GM21447 (cell line): ENCODE data around the gene PLCB1.
"Not testable (repeated sequence)": the region's sequence is repeated elsewhere in the genome, so short reads cannot be mapped to it uniquely, and the experiment has no call there.

Source experiments
- ATAC-seq: cut with Tn5 transposase; IDR thresholded peaks from one replicate; pipeline ENCODE4 v1.9.1; 2021; ENCODE audit not compliant: unreplicated experiment

Gene PLCB1

GRCh38 chr20:8432435-8433148, 300.5 kb downstream of the PLCB1 start:
- ATAC-seq, result no peak

GRCh38 chr20:8433291-8433690, 301.2 kb downstream of the PLCB1 start:
- ATAC-seq, result no peak

GRCh38 chr20:8434326-8434876, 302.3 kb downstream of the PLCB1 start:
- ATAC-seq, result no peak

GRCh38 chr20:8435285-8436035, 303.4 kb downstream of the PLCB1 start:
- ATAC-seq, result no peak

- ATAC-seq, result not testable (repeated sequence)
Measured at GRCh38 chr20:8436938-8437337, 304.9 kb downstream of the PLCB1 start.

DNA sequence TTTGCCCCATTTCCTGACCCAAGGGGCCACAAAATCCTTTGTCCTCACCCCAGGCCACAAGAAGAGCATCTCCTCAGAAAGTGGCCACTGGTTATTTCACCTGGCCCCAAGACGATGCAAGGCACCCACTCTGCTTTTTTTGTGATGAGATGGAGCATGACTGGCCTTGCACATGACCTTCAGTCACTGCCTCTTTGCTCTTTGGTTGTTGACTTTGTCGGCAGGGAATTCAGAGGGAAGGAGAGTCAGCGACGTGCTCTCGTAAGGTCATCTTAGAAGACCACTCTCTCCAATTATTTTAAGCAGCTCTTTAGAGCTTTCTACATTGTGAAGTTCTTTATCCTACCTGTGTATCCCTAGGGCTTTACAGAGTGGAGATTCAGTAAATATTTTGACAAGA, 306.7 kb downstream of the PLCB1 start:
- ATAC-seq, result no peak

GRCh38 chr20:8443464-8444072, 311.5 kb downstream of the PLCB1 start:
- ATAC-seq, result no peak

DNA sequence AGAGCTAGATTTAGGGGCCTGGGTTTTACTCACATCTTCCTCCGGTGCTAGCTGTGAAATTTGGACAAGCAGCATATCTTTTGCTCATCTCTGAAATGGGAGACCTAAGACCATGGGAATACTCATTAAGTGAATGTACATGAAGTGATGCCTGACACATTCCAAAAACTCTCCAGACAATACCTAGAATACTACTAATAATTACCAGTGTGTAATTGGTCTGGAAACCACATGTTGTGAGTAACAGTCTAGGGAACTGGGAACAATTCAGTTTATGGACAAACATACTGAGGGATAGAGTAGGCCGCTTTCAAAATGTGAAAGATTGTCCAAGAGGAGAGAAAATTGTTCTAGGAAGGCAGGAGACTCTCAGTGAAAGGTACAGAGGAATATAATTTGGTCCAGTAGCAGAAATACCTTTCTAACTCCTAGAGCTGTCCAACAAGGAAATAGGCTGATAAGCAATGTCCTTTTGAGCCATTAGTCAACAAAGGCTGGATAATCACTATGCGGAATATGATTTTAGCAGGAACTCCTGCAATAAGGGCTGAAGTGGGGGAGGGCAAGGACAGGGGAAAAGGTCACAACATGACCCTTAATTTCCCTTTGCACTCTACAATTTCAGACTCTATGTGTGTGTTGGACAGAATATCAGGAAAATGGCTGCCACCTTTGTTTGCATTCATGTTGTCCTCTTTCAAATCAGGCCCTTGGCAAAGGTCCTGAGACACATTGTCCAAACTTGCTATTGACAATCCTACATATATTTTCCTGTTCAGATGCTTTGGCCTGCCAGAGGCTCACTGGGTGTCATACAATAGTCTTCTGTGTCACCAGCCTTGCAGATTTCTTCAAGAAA, 315.4 kb downstream of the PLCB1 start:
- no peak for ATAC-seq

DNA sequence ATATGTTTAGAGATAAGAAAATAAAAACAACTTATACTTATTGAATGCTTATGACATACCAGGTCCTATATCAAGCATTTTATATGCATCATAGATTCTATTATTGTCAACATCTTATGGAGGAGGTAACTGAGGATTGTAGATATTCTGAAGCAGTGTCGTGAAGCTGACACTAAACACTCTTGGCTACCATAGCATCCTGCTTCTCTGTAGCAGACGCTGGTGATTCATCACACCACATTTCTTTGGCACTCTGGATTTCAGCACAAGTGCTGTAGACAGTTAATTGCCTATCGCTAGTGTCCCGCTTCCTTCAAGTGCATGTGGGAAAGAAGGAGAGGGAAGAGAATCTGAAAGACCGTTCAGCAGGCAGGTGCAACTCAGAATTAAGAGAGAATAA, 317.1 kb downstream of the PLCB1 start:
- no peak for ATAC-seq

DNA sequence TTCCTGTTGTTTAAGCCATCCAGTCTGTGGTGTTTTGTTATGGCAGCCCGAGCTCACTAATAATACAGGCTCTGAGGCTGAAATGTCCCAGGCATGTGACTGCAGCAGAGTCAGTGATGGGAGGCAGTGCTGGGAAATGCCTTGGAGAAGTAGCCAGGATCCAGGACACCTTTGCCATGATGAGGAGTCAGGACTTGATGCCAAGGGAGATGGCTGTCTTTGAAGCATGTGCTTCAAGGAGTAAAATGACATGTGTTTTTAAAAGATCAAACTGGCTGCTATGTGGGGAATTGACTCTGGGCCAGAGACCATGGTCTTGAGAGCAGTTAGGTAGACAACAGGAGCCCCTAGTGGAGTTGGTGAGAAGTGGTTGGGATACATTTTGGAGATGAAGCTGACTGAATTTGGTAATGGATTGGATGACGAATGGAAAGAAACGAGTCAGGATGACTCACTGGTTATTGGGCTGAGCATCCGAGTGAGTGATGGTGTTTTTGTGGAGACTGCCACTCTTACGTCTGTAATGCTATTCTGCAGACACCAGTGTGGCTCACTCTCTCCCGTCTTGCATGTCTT, 322.2 kb downstream of the PLCB1 start:
- ATAC-seq, result no peak

DNA sequence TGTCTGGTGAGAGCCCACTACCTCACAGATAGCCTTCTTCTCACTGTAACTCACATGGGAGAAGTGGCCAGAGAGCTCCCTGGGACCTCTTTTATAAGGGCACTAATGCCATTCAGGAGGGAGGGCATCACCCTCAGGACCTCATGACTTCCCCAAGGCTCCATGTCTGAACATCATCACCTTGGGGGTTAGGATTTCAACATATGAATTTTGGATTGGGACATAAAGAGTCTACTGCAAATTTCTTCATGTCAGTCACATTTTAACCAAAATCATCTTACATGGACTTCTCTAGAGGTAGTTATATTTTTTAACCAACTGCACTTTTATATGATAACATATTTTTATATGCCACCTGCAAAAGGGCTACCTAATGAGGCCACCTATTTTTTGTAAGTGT, 324.7 kb downstream of the PLCB1 start:
- no peak for ATAC-seq

DNA sequence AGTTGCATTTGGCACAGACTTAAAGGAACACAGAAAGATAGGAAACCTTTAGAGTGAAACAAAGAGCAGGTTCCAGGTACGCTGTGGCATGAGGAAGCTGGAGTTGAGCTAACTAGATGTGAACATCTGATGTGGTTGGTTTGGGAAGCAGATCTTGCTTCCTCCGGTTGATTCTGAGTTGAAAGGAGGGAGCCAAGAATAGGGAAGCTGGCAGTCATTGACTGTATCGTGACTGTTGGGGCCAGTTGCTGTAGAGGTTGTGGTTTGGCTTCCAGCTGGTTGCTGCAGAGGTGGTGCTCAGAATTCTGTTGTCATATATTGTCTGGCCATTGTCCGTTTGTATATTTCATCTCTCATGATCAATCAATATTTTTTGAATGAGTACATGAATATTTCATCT, 325.9 kb downstream of the PLCB1 start:
- ATAC-seq, result no peak

- no peak for ATAC-seq
Measured at GRCh38 chr20:8461186-8461585, 329.1 kb downstream of the PLCB1 start.

- ATAC-seq, result no peak
Measured at GRCh38 chr20:8464368-8464767, 332.3 kb downstream of the PLCB1 start.

DNA sequence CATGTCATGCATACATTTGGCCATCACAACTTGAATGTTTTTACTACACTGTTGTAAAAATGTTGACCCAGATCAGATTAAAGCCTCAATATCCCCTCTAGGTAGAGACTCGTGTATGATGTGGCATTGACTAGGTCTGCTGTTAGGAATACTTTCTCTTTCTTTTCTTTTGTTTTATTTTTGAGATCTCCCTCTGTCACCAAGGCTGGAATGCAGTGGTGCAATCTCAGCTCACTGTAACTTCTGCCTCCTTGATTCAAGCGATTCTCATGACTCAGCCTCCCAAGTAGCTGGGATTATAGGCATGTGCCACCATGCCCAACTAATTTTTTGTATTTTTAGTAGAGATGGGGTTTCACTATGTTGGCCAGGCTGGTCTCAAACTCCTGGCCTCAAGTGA, 334.7 kb downstream of the PLCB1 start:
- not testable (repeated sequence) for ATAC-seq

GRCh38 chr20:8470156-8470555, 338.1 kb downstream of the PLCB1 start:
- ATAC-seq, result no peak

DNA sequence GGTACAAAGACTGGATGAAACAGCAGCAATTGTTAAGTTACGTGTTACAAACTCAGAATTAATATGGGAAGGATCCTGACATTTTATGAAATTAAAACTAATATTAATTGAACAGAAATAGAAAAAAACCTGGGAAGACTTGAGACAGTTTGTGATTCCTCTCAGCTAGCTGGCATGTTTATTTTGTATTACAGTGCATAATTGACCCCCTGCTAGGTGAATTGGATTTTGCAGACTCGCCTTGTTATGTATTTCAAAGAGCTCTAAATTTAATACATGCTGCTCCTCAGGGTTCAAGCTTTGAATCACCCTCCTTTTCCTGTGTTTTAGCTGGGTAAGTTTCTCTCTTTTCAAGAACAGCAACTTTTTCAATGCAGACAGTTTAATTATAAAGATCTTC, 339.4 kb downstream of the PLCB1 start:
- ATAC-seq, result no peak

DNA sequence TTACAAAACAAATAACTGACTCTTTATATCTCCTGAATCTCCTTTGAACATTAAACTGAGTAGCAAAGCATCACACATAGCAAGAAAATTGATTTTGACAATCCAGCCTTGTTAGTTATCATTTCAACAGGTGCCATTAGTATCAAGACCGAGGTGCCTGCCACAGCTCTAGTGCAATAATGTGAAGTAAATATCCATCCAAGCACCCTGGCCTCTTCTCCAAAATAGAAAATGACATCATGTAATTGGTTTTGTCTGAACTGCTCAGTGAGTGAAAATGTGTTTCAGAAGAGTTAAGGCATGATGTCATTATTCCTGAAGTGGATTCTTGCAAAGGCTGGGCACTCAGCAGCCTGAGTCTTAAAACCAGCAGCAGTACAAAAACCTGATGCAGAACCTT, 341.4 kb downstream of the PLCB1 start:
- ATAC-seq, result no peak

DNA sequence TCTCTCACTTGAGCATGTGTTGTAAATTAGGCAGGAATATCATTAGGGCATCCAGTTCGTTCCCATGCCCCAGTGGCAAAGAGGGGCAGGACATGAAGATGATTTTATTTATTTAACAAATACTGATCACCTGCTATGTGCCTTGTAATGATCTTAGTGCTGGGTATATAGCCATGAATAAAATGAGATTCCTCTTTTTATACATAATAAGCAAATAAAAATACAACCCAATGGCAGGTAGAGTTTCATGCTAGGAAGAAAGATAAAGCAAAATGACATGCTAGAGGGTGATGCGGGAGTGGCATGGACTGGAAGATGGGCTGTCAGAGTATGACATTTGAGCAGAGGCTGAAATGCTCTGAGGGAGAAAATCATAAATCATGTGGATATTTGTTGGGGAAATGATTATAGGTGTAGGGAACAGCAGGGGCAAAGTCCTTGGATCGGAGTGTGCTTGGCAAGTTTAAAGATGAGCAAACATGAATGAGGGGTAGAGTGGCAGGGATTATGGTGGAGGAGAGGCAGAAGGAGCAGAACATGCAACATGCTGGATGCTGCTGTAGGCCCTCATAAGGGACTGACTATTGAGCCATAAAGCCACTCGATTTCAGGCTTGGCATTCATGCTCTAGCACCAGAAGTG, 342.1 kb downstream of the PLCB1 start:
- no peak for ATAC-seq

DNA sequence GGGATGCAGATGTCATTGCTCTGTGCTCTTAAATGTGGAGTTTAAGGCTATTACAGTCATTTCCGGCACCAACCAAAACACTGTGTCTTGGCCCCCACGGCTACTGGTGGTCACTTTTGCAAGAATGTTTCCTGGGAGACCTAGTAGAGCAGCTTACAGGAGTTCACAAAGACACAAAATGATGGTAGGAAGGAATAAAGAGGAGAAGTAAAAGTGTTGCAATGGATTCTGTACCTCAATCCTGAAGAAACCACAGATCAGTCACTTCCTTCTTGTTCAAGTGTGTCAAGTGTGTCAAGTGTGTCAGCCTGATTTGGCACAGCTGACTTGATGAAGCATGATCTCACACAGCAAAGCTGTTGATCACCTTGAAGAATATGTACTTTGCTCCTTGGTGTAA, 344.0 kb downstream of the PLCB1 start:
- ATAC-seq, result no peak
